GM19397 (cell line): ENCODE data around the gene PLEKHG7.
"Not testable (repeated sequence)": the region's sequence is repeated elsewhere in the genome, so short reads cannot be mapped to it uniquely, and the experiment has no call there.

ENCODE experiments used
- ATAC-seq: cut with Tn5 transposase; IDR thresholded peaks from one replicate; pipeline ENCODE4 v1.9.1; 2021; ENCODE audit warnings: mild to moderate bottlenecking, moderate library complexity; ENCODE audit not compliant: unreplicated experiment

Gene PLEKHG7

DNA sequence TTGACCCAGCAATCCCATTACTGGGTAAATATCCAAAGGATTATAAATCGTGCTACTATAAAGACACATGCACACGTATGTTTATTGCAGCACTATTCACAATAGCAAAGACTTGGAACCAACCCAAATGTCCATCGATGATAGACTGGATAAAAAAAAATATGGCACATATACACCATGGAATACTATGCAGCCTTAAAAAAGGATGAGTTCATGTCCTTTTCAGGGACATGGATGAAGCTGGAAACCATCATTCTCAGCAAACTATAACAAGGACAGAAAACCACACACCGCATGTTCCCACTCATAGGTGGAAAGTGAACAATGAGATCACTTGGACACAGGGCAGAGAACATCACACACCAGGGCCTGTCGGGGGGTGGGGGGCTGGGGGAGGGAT is 91.6 kb downstream of the PLEKHG7 start:
- ATAC-seq: not testable (repeated sequence)

DNA sequence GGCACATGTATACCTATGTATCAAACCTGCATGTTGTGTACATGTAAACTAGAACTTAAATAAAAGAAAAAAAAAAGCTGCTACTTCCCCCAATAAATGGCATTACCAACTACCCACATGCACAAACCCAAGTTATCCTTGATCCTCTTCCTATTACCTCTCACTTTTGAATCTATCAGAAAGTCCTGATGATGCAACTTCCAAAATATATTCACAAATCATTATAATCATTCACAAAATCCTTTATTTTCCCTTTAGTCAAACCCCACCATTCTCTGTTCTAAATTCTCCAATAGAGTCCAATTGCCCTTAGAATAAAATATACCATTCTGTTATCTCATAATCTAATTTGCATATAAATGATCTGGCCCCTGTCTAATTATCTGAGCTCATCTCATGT is 92.0 kb downstream of the PLEKHG7 start:
- ATAC-seq: no peak

DNA sequence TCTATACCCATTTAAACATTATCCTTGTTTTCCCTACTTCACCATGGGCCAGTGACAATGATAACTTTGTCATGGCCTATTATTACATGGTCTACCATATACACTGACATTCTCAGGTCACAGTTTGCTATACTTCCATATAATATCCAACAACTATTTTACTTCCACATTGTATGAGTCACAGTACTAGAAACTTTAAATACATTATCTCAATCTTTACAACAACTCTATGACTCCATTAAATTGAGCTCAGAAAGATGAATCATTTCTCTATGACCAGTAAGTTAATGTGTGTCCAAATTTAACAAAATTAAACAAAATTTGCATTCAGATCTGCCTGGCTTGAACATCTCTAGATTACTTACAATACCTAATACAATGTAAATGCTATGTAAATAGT is 93.9 kb downstream of the PLEKHG7 start:
- ATAC-seq: no peak

DNA sequence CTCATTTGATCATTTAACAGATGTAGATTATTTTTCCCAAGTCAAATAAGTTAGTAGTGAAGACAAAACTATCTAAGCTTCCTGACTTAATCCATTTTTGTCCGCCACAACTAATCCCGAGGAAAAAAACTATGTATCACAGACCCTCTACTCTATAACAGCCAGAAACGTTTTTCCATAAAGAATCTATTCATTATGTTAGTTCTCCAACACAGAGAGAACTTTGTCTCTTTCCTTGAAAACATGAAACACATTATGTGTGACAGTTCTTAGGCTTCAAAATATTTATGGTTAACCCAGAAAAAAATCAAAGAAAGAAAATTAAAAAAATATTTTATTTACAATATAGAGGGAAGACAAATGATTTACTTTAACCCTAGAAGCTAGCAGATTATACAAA is 100.1 kb downstream of the PLEKHG7 start:
- ATAC-seq: no peak

DNA sequence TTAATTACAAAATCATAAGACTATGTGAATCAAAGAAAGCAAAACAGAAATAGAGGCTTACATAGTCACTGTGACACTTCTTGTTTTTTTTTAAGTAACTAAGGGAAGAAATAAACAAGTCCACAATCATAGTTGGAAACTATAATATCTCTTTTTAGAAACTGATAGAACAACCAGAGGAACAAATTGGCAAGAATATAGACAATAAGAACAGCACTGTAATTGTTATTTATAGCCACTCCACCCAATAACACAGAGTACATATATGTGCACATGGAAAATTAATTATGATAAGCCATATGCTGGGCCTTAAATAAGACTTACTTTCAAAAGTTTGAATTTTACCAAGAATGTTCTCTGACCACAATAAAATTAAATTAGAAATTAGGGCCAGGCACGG is 101.1 kb downstream of the PLEKHG7 start:
- no peak for ATAC-seq

DNA sequence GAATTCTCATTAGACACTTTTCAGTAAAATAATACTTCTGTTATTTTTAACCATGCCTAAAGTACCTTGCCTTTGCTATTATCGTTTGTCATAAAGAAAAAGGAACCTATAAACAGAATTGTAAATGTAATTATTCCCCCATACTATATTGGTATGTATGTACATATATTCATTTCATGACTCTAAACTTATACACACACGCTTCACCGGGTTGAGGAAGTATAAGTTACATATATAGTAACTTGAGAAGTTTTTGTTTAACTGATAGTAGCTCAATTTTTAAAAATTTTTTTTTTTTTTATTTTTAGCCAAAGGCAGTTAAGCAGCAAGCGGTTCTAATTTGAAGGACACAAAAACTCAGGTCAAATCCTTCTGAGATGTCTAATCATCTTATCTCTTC is 107.6 kb downstream of the PLEKHG7 start:
- no peak for ATAC-seq

DNA sequence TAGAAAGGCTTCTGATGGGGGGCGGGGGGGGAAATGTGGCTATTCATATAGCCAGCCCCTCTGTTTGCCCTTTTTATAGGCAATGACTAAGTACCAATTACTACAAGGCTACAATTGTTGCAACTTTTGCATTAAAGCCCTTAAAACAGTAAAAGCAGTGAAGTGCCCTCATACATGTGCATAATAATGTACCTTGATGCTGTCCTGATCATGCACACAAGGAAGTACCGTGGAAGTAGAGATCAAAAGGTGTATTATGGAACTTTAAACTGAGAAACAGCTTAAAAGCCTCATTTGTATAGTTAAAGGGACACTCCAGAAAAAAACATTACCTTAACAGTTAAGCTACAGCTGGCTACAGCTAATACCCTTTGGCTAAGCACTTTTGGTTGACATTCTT is 111.8 kb downstream of the PLEKHG7 start:
- no peak for ATAC-seq

DNA sequence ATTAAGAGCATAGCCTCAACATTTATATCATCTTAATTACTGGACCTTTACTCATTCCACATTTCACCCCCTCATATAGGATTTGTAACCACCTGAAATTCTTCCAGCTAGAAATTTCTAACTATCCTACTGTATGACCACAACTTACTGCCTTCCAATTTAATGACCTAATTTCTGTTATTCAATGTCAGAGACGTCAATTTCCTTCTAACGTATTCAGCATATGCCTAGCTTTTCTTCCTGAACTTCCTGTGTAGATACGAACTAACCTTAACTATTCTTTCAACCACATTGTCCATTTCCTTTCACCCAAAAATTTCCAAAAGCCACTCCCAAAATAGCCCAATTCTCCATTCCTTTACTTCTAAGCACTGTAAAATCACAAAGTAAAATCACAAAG is 118.4 kb downstream of the PLEKHG7 start:
- no peak for ATAC-seq
